K562 treated with DMSO at 1 percent for 48 hours (cell line): ENCODE data around the gene TMEM125. TPM values are rescaled to one million over a fixed set of nuclear protein-coding genes. Genes with fewer than 3 reads are reported as not detected.

Experiments
- total RNA-seq: library from RNA; unstranded; fragments of 300-600 nt; gene quantifications from 2 replicates; pipeline ENCODE4 v1.2.3, GENCODE V29; 2022; ENCODE audit warnings: low replicate concordance; ENCODE audit errors: extremely low read depth

The TMEM125 gene
- total RNA-seq, result not detected in 2 replicates

GRCh38 chr1:43269627-43270375 lies at the start of gene TMEM125:
Gene TMEM125 (plus strand): TSS chr1:43269983. CDS start chr1:43272723, 2,740 bp downstream.

DNA sequence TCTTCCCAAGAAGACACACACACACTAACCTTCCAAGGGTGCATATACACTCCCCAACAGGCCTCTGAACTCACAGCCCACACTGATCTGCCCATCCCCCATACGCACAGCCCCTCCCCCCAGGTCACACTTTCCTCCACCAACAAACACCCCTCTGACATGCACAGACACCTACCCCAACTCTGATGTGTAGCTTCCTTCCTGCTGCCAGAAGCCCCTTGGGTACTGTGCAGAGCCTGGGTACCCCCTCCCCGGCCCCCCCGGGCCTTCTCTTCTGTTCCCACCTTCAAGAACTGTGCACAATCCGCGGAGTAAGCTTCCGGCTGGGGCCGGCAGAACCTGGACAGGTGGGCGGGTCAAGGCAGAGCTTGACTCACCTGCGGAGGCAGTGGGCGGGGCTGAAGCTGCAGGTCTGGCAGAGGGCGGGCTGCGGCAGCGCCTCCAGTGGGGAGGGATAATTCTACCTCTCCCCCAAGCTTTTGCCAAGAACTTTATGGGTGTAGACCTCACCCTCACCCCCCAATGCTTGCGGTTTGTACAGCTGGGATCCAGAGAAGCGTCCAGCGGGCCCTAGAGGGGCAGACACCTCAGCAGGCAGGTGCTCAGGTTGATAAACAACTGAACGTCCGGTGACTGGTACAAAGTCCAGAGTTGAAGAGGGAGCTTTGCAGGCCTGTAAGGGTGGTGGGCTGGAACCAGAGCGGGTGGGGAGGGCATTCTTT lies 15.6 kb downstream of the TMEM125 start, which contains the start of gene C1orf210:
Gene C1orf210, minus strand, starts transcription at position 313 of the 722 bp plus-strand sequence. CDS start 2,311 bp downstream, outside the sequence.

DNA sequence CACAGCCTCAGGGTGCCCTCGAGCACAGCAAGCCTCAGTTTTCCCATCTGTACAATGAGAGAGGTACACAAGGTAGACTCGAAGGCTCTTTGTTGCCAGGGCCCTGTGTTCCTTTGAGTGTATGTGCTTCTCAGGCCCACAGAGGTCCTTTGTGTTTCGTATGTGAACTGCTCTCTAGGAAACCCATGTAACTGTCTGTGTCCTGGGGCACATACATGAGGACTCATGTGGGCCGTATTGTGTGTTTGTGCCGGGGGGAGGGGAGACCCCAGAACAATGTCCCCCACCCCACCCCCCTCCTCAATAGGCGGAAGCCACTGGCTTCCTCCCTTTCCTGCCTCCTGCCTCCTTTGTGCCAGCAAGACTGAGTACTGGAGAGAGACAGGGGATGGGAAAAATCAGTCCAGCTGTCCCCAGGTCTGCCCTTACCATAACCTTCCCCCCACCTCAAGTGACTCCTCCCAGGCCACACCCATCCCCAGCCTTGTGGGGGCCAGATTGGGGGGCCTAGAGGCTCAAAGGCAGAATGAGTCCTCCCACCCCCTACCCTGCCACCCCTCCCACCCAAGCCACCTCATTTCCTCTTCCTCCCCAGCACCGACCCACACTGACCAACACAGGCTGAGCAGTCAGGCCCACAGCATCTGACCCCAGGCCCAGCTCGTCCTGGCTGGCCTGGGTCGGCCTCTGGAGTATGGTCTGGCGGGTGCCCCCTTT lies 30.8 kb downstream of the TMEM125 start, which contains the start of gene TIE1:
Gene TIE1, plus strand, starts transcription at position 605 of the 717 bp plus-strand sequence. Its CDS starts 90 bp downstream, at position 695.

Other genes starting within 250 kb of the TMEM125 start
- gene EBNA1BP2, start 97.7 kb upstream of the TMEM125 start, total RNA-seq, result not detected in 2 replicates
- gene CFAP57, start 97.7 kb upstream of the TMEM125 start, total RNA-seq, result not detected in 2 replicates
- gene C1orf210, start 15.6 kb downstream of the TMEM125 start, total RNA-seq, result not detected in 2 replicates
- gene TIE1, start 31.0 kb downstream of the TMEM125 start, total RNA-seq, result not detected in 2 replicates
- gene MPL, start 67.8 kb downstream of the TMEM125 start, total RNA-seq, result not detected in 2 replicates
- not detected in 2 replicates for gene CDC20, start 89.0 kb downstream of the TMEM125 start, total RNA-seq
- 639 TPM in 1 of 2 replicates, not detected in the other for gene ELOVL1, start 98.0 kb downstream of the TMEM125 start, total RNA-seq
- gene MED8, start 119.8 kb downstream of the TMEM125 start, total RNA-seq, result not detected in 2 replicates
- not detected in 2 replicates for gene SZT2, start 119.9 kb downstream of the TMEM125 start, total RNA-seq
- not detected in 2 replicates for gene HYI, start 183.9 kb downstream of the TMEM125 start, total RNA-seq